HFFc6 (cell line): ENCODE measurements around the gene PTPN11. TPM values are rescaled to one million over a fixed set of nuclear protein-coding genes. Genes with fewer than 3 reads are reported as not detected.

ENCODE experiments used
- DNase-seq: peaks from one replicate; pipeline ENCODE4 v3.0.0-alpha.2; 2018
- H3K27ac Mint-ChIP-seq: 2 replicates; pipeline ENCODE4 v1.8.0; 2020; ENCODE audit warnings: mild to moderate bottlenecking, mixed read lengths
- H3K27me3 Mint-ChIP-seq: 2 replicates; pipeline ENCODE4 v1.8.0; 2021; ENCODE audit warnings: mild to moderate bottlenecking, moderate library complexity, mixed read lengths; ENCODE audit not compliant: insufficient read depth
- H3K36me3 Mint-ChIP-seq: 2 replicates; pipeline ENCODE4 v1.8.0; 2021; ENCODE audit warnings: low read depth, mixed read lengths
- H3K4me1 Mint-ChIP-seq: 2 replicates; pipeline ENCODE4 v1.8.0; 2020; ENCODE audit warnings: low read depth, mixed read lengths
- H3K4me3 Mint-ChIP-seq: 2 replicates; pipeline ENCODE4 v1.8.0; 2020; ENCODE audit warnings: mild to moderate bottlenecking, moderate library complexity, mixed read lengths
- H3K9me3 Mint-ChIP-seq: 2 replicates; pipeline ENCODE4 v1.8.0; 2020; ENCODE audit warnings: mild to moderate bottlenecking, mixed read lengths
- total RNA-seq, 6 experiments: library from RNA; stranded (reverse); fragmentation: NEBNext Ultra II Directional; extraction: Animal tissue kit (Norgen Biotek cat#: 25700); gene quantifications; 2 replicates in 1 of 6; 3 replicates in 5 of 6; pipeline ENCODE4 v1.2.3, GENCODE V29; 2021
- TF ChIP-seq, protein P1 (sequence below): fragments of 200-600 bp; sonication (generic); IDR thresholded peaks from 2 replicates; pipeline ENCODE4 v1.5.0; 2021; ENCODE audit warnings: antibody characterized with exemption, mild to moderate bottlenecking

Gene PTPN11
- total RNA-seq, 6 experiments from 2014 or later = 132 to 160 (median 144) TPM

DNA sequence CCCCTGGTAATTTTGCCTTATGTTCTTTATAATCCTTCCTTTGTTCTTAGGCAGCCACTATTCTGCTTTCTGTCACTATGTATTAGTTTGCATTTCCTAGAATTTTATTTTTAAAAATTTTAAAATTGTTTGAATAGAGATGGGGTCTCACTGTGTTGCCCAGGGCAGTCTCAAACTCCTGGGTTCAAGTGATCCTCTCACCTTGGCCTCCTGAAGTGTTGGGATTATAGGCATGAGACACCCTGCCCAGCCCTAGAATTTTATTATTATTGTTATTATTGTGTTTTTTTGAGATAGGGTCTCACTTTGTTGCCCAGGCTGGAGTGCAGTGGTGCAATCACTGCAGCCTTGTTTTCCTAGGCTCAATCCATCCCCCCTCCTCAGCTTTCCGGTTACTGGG lies 2.6 kb downstream of the PTPN11 start:
- H3K27me3 Mint-ChIP-seq = peaks cover 2% of the 10 kb centered on the region; the same call in 1 of the 2 replicates
- no peak overlapping the region for H3K4me3 Mint-ChIP-seq
- no peak for DNase-seq
- H3K27ac Mint-ChIP-seq = no peak overlapping the region
- H3K36me3 Mint-ChIP-seq = peaks cover 12% of the 10 kb centered on the region; the same call in 1 of the 2 replicates
- TF ChIP-seq, protein P1, sequence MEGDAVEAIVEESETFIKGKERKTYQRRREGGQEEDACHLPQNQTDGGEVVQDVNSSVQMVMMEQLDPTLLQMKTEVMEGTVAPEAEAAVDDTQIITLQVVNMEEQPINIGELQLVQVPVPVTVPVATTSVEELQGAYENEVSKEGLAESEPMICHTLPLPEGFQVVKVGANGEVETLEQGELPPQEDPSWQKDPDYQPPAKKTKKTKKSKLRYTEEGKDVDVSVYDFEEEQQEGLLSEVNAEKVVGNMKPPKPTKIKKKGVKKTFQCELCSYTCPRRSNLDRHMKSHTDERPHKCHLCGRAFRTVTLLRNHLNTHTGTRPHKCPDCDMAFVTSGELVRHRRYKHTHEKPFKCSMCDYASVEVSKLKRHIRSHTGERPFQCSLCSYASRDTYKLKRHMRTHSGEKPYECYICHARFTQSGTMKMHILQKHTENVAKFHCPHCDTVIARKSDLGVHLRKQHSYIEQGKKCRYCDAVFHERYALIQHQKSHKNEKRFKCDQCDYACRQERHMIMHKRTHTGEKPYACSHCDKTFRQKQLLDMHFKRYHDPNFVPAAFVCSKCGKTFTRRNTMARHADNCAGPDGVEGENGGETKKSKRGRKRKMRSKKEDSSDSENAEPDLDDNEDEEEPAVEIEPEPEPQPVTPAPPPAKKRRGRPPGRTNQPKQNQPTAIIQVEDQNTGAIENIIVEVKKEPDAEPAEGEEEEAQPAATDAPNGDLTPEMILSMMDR = no peak
- H3K9me3 Mint-ChIP-seq = no peaks in the 10 kb centered on the region
- peaks cover 34% of the 10 kb centered on the region for H3K4me1 Mint-ChIP-seq

DNA sequence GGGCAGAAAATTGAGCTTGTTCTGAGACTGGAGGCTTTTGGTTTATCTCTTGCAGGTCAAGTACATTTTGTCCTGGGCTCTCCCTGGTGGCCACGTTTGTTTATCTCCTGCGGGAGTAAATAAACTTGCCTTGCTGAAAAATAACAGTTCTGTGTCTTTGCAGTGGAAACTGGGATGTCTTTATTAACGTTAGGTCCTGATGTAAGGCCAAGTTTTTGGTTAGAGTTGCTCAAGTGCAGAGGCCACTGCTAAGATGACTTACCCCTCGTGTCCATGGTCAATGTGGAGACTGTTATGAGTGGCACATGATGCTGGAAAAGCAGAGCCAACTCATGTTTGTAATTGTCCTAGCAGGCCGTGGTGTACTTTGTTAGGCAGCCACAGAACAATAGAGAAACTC lies 3.8 kb downstream of the PTPN11 start:
- Mint-ChIP-seq H3K27ac (peak overlapping the region; percentile 5; the same call in 1 of the 2 replicates), H3K4me1 (peaks cover 34% of the 10 kb centered on the region), H3K27me3 (peaks cover 2% of the 10 kb centered on the region; the same call in 1 of the 2 replicates), H3K36me3 (peaks cover 12% of the 10 kb centered on the region; the same call in 1 of the 2 replicates), H3K9me3 (no peaks in the 10 kb centered on the region), H3K4me3 (no peak overlapping the region)
- TF ChIP-seq, protein P1 = no peak
- DNase-seq = no peak

DNA sequence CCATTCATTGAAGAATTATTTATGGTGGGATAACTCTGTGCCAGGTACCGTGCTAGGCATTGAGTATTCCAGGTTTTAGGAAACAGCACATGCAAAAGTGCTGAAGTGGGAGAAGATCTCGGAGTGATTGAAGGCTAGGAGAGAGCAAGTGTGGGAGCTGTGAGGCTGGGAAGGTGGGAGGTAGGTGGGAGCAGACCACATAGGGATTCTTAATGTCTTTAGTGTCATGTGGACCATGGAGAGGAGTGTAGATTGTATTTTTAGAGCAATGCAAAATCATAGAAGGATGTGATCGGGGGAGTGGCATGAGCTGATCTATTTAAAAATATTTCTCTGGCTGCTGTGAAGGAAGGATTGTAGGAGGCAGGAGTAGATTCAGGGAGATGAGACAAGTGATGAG lies 5.4 kb downstream of the PTPN11 start:
- H3K27me3 Mint-ChIP-seq = peaks cover 2% of the 10 kb centered on the region; the same call in 1 of the 2 replicates
- DNase-seq = no peak
- H3K27ac Mint-ChIP-seq = peak overlapping the region; percentile 0; the same call in 1 of the 2 replicates
- H3K36me3 Mint-ChIP-seq = peaks cover 12% of the 10 kb centered on the region; the same call in 1 of the 2 replicates
- no peak overlapping the region for H3K4me3 Mint-ChIP-seq
- H3K9me3 Mint-ChIP-seq = no peaks in the 10 kb centered on the region
- TF ChIP-seq, protein P1 = no peak
- H3K4me1 Mint-ChIP-seq = peaks cover 34% of the 10 kb centered on the region

DNA sequence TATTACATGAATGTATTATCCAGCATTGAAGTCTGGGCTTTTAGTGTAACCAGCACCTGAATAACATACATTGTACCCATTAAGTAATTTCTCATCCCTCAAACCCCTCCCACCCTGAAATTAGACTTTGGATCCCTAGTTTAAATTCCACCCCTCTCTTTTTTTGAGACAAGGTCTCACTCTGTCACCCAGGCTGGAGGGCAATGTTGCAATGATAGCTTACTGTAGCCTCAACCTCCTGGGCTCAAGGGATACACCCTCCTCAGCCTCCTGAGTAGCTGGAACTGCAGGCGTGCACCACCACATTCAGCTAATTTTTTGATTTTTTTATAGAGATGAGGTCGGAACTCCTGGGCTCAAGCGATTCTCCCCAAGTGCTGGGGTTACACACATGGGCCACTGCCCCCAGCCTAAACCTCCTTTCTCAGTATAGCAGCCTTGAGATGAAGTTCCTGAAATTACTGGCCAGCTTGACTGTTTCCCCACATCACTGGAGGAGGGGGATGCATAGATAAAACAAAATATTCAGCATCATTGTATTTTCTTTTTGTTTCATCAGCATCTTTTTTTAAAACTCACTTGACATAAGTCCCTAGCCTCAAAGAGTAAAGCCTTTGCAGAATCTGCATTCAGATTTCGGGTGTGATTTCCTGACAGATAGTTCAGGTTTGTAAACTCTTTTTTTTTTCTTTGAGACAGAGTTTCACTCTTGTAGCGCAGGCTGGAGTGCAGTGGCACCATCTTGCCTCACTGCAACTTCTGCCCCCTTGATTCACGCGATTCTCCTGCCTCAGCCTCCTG lies 7.0 kb downstream of the PTPN11 start:
- Mint-ChIP-seq H3K9me3 (no peaks in the 10 kb centered on the region), H3K4me1 (peaks cover 29% of the 10 kb centered on the region), H3K27me3 (peaks cover 2% of the 10 kb centered on the region; the same call in 1 of the 2 replicates), H3K27ac (no peak overlapping the region), H3K4me3 (no peak overlapping the region), H3K36me3 (peaks cover 3% of the 10 kb centered on the region)
- TF ChIP-seq, protein P1 = no peak
- no peak for DNase-seq

DNA sequence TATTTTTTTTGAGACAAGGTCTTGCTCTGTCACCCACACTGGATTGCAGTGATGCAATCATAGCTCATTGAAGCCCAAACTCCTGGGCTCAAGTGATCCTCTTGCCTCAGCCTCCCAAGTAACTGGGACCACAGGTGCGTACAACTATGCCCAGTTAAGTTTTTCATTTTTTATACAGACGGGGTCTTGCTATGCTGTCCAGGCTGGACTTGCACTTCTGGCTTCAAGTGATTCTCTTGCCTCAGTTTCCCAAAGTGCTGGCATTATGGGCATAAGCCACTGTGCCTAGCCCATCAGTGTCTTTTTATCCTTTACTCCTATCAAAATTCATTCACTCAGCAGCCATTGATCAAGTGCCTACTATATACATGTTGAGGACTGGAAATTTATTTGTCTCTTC lies 9.0 kb downstream of the PTPN11 start:
- Mint-ChIP-seq H3K4me1 (peaks cover 12% of the 10 kb centered on the region), H3K4me3 (no peak overlapping the region), H3K27me3 (peaks cover 2% of the 10 kb centered on the region; the same call in 1 of the 2 replicates), H3K27ac (no peak overlapping the region), H3K9me3 (no peaks in the 10 kb centered on the region), H3K36me3 (peaks cover 9% of the 10 kb centered on the region; the same call in 1 of the 2 replicates)
- no peak for DNase-seq
- TF ChIP-seq, protein P1 = no peak
